OCI-LY1 (cell line): ENCODE measurements around the gene MTNR1B.

Experiments used
- H2AFZ ChIP-seq: fragments of 200-600 bp; sonication (generic), shearing (Covaris generic); 2 replicates; pipeline ENCODE4 v1.6.0; 2014; ENCODE audit warnings: antibody characterized with exemption, mild to moderate bottlenecking, low read length
- H3F3A ChIP-seq: fragments of 200-600 bp; sonication (generic), shearing (Covaris generic); 2 replicates; pipeline ENCODE4 v1.6.0; 2014; ENCODE audit warnings: mild to moderate bottlenecking, antibody characterized with exemption, low read length, moderate library complexity; ENCODE audit not compliant: insufficient read depth
- H3K27ac ChIP-seq: fragments of 200-600 bp; sonication (generic); 2 replicates; pipeline ENCODE4 v1.5.1; 2014; ENCODE audit warnings: low read length, mixed run types, mild to moderate bottlenecking, low read depth; ENCODE audit not compliant: poor library complexity, severe bottlenecking
- H3K27me3 ChIP-seq: fragments of 200-600 bp; sonication (generic); 2 replicates; pipeline ENCODE4 v1.6.0; 2014; ENCODE audit warnings: antibody characterized with exemption, mild to moderate bottlenecking, low read length, moderate library complexity; ENCODE audit not compliant: insufficient read depth
- H3K36me3 ChIP-seq: fragments of 200-600 bp; sonication (generic); 2 replicates; pipeline ENCODE4 v1.6.1; 2014; ENCODE audit warnings: mild to moderate bottlenecking, antibody characterized with exemption, low read length, moderate library complexity, mixed read lengths; ENCODE audit not compliant: insufficient read depth
- H3K4me1 ChIP-seq: fragments of 200-600 bp; sonication (generic); 2 replicates; pipeline ENCODE4 v1.5.1; 2014; ENCODE audit warnings: mild to moderate bottlenecking, low read length, moderate library complexity; ENCODE audit not compliant: insufficient read depth, severe bottlenecking
- H3K4me2 ChIP-seq: fragments of 200-600 bp; sonication (generic), shearing (Covaris generic); 2 replicates; pipeline ENCODE4 v1.6.1; 2014; ENCODE audit warnings: low read length
- H3K4me3 ChIP-seq: fragments of 200-600 bp; sonication (generic); 2 replicates; pipeline ENCODE4 v1.5.1; 2014; ENCODE audit warnings: low read length, low read depth, mild to moderate bottlenecking, mixed read lengths; ENCODE audit not compliant: poor library complexity, severe bottlenecking
- H3K79me2 ChIP-seq: fragments of 200-600 bp; shearing (Covaris generic); 2 replicates; pipeline ENCODE4 v1.6.1; 2016; ENCODE audit warnings: mixed run types, low read length, mixed read lengths; ENCODE audit not compliant: insufficient read depth
- H3K9ac ChIP-seq: fragments of 200-600 bp; sonication (generic), shearing (Covaris generic); 2 replicates; pipeline ENCODE4 v1.6.1; 2014; ENCODE audit warnings: mild to moderate bottlenecking, low read length, mixed read lengths
- H3K9me2 ChIP-seq: fragments of 200-600 bp; sonication (generic), shearing (Covaris generic); 2 replicates; pipeline ENCODE4 v1.6.1; 2014; ENCODE audit warnings: low read depth, mild to moderate bottlenecking, low read length, mixed read lengths
- H3K9me3 ChIP-seq: fragments of 200-600 bp; shearing (Covaris generic); 2 replicates; pipeline ENCODE4 v1.6.1; 2014; ENCODE audit warnings: low read length, mixed read lengths
- H4K20me1 ChIP-seq: fragments of 200-600 bp; sonication (generic), shearing (Covaris generic); 2 replicates; pipeline ENCODE4 v1.6.0; 2016; ENCODE audit warnings: mild to moderate bottlenecking, low read length; ENCODE audit not compliant: insufficient read depth
- CTCF ChIP-seq: fragments of 200-600 bp; sonication (generic), shearing (Covaris generic); IDR thresholded peaks from 2 replicates; pipeline ENCODE4 v1.5.1; 2017; ENCODE audit warnings: mild to moderate bottlenecking, antibody characterized with exemption, low read length, moderate library complexity, mixed read lengths
- EZH2 ChIP-seq: fragments of 200-600 bp; sonication (generic), shearing (Covaris generic); IDR thresholded peaks from 2 replicates; pipeline ENCODE4 v1.8.0; 2017; ENCODE audit warnings: borderline replicate concordance, mixed run types, mild to moderate bottlenecking, antibody characterized with exemption, low read length, moderate library complexity, mixed read lengths

MTNR1B gene

GRCh38 chr11:93013646-93014045, 44.2 kb downstream of the MTNR1B start:
- H3K36me3 ChIP-seq, result no peaks in the 10 kb centered on the region
- TF ChIP-seq CTCF (no peak), EZH2 (no peak)
- no peaks in the 10 kb centered on the region for H3K9me2 ChIP-seq
- no peak overlapping the region for H3K9ac ChIP-seq
- no peaks in the 10 kb centered on the region for H4K20me1 ChIP-seq
- H3K4me3 ChIP-seq, result no peak overlapping the region
- H3K9me3 ChIP-seq, result no peaks in the 10 kb centered on the region
- H2AFZ ChIP-seq, result no peak overlapping the region
- no peaks in the 10 kb centered on the region for H3F3A ChIP-seq
- no peaks in the 10 kb centered on the region for H3K27me3 ChIP-seq
- no peak overlapping the region for H3K4me2 ChIP-seq
- H3K27ac ChIP-seq, result no peak overlapping the region
- no peaks in the 10 kb centered on the region for H3K79me2 ChIP-seq
- no peaks in the 10 kb centered on the region for H3K4me1 ChIP-seq

- Histone ChIP-seq H3K9me3 (no peaks in the 10 kb centered on the region), H3K36me3 (no peaks in the 10 kb centered on the region), H3K27me3 (no peaks in the 10 kb centered on the region), H2AFZ (no peak overlapping the region), H3K9me2 (no peaks in the 10 kb centered on the region), H3K4me1 (no peaks in the 10 kb centered on the region), H3K9ac (no peak overlapping the region), H4K20me1 (no peaks in the 10 kb centered on the region), H3K4me2 (no peak overlapping the region), H3K79me2 (no peaks in the 10 kb centered on the region), H3K27ac (no peak overlapping the region), H3K4me3 (no peak overlapping the region), H3F3A (no peaks in the 10 kb centered on the region)
- TF ChIP-seq EZH2 (no peak), CTCF (no peak)
Observed at GRCh38 chr11:93016595-93016994, 47.1 kb downstream of the MTNR1B start.

GRCh38 chr11:93017821-93018690, 48.6 kb downstream of the MTNR1B start:
- Histone ChIP-seq H3K79me2 (no peaks in the 10 kb centered on the region), H3K4me1 (no peaks in the 10 kb centered on the region), H3K36me3 (no peaks in the 10 kb centered on the region), H3K27ac (no peak overlapping the region), H3K4me2 (no peak overlapping the region), H3F3A (no peaks in the 10 kb centered on the region), H4K20me1 (no peaks in the 10 kb centered on the region), H3K4me3 (no peak overlapping the region), H3K27me3 (no peaks in the 10 kb centered on the region), H2AFZ (no peak overlapping the region), H3K9ac (no peak overlapping the region), H3K9me2 (no peaks in the 10 kb centered on the region), H3K9me3 (no peaks in the 10 kb centered on the region)
- TF ChIP-seq EZH2 (no peak), CTCF (no peak)
